ENCODE results near the gene ZNF124. TPM values are rescaled to one million over a fixed set of nuclear protein-coding genes. Genes with fewer than 3 reads are reported as not detected.
"Not testable (repeated sequence)": the region's sequence is repeated elsewhere in the genome, so short reads cannot be mapped to it uniquely, and the experiment has no call there.

Gene ZNF124
- total RNA-seq, 1 experiment from 2014 or later, result 33.8 TPM

DNA sequence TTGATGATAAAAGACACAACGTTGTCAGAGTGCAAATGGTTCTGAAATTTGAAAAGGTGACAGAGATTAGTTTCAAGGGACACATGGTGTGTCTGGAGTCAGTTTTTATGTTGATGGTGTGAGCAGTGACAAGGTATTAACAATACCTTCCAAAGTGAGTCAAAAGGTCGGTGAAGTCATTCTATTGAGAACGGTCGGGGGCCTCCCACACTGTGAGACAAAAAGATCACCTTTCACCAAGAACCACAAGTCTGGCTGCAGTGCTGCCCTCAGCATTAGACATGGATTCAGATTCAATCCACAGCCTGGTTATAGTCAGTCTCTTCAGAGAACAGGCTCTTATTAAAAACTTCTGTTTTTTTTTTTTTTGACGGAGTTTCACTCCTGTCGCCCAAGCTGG, 26.5 kb downstream of the ZNF124 start:
- Mint-ChIP-seq H3K9me3 (peaks cover 43% of the 10 kb centered on the region), H3K4me1 (peaks cover 5% of the 10 kb centered on the region), H3K4me3 (no peak overlapping the region), H3K27me3 (ENCODE audit: low read depth) (no peaks in the 10 kb centered on the region), H3K27ac (no peak overlapping the region), H3K36me3 (peaks cover 67% of the 10 kb centered on the region)
- ATAC-seq, result peak; percentile 57
- TF ChIP-seq, protein P1, sequence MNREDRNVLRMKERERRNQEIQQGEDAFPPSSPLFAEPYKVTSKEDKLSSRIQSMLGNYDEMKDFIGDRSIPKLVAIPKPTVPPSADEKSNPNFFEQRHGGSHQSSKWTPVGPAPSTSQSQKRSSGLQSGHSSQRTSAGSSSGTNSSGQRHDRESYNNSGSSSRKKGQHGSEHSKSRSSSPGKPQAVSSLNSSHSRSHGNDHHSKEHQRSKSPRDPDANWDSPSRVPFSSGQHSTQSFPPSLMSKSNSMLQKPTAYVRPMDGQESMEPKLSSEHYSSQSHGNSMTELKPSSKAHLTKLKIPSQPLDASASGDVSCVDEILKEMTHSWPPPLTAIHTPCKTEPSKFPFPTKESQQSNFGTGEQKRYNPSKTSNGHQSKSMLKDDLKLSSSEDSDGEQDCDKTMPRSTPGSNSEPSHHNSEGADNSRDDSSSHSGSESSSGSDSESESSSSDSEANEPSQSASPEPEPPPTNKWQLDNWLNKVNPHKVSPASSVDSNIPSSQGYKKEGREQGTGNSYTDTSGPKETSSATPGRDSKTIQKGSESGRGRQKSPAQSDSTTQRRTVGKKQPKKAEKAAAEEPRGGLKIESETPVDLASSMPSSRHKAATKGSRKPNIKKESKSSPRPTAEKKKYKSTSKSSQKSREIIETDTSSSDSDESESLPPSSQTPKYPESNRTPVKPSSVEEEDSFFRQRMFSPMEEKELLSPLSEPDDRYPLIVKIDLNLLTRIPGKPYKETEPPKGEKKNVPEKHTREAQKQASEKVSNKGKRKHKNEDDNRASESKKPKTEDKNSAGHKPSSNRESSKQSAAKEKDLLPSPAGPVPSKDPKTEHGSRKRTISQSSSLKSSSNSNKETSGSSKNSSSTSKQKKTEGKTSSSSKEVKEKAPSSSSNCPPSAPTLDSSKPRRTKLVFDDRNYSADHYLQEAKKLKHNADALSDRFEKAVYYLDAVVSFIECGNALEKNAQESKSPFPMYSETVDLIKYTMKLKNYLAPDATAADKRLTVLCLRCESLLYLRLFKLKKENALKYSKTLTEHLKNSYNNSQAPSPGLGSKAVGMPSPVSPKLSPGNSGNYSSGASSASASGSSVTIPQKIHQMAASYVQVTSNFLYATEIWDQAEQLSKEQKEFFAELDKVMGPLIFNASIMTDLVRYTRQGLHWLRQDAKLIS (CRISPR knock-in tag; IDR thresholded peaks at IDR 0.05; ENCODE audit: borderline replicate concordance), result no peak
- ChIA-PET POLR2A (no interaction called here), CTCF (interaction anchor here (1.9 to 2.1 kb wide), 2 partner anchors 14 to 19 kb away, joined by 10 to 15 read pairs; no protein-coding TSS in a partner anchor)
- DNase-seq (ENCODE audit: low spot score), result no peak

- H3K27ac Mint-ChIP-seq; CTCF ChIA-PET; H3K4me3 Mint-ChIP-seq; POLR2A ChIA-PET; ATAC-seq; DNase-seq (ENCODE audit: low spot score); H3K4me1 Mint-ChIP-seq: not testable (repeated sequence)
- H3K9me3 Mint-ChIP-seq, result peaks cover 76% of the 10 kb centered on the region
- peaks cover 78% of the 10 kb centered on the region for H3K36me3 Mint-ChIP-seq
- H3K27me3 Mint-ChIP-seq (ENCODE audit: low read depth), result peaks cover 15% of the 10 kb centered on the region; the same call in 1 of the 2 replicates
These were observed 32.3 kb downstream of the ZNF124 start for GRCh38 chr1:247139557-247139956.

GRCh38 chr1:247131236-247131635, 40.6 kb downstream of the ZNF124 start:
- CTCF ChIA-PET, result interaction anchor here (3.1 kb wide), 1 partner anchor 15 kb away, joined by 10 read pairs; no protein-coding TSS in a partner anchor
- H3K27me3 Mint-ChIP-seq (ENCODE audit: low read depth), result peaks cover 12% of the 10 kb centered on the region; the same call in 1 of the 2 replicates
- peaks cover 63% of the 10 kb centered on the region for H3K36me3 Mint-ChIP-seq
- H3K4me1 Mint-ChIP-seq, result peaks cover 16% of the 10 kb centered on the region
- H3K9me3 Mint-ChIP-seq, result peaks cover 53% of the 10 kb centered on the region
- DNase-seq (ENCODE audit: low spot score) (no peak), ATAC-seq (peak; percentile 37; the same call in 1 of the 2 replicates)
- no peak overlapping the region for H3K27ac Mint-ChIP-seq
- no peak overlapping the region for H3K4me3 Mint-ChIP-seq
- POLR2A ChIA-PET, result no interaction called here
- TF ChIP-seq, protein P2, sequence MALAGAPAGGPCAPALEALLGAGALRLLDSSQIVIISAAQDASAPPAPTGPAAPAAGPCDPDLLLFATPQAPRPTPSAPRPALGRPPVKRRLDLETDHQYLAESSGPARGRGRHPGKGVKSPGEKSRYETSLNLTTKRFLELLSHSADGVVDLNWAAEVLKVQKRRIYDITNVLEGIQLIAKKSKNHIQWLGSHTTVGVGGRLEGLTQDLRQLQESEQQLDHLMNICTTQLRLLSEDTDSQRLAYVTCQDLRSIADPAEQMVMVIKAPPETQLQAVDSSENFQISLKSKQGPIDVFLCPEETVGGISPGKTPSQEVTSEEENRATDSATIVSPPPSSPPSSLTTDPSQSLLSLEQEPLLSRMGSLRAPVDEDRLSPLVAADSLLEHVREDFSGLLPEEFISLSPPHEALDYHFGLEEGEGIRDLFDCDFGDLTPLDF (CRISPR knock-in tag; IDR thresholded peaks at IDR 0.05), result no peak
- TF ChIP-seq SOX15 (CRISPR knock-in tag; IDR thresholded peaks at IDR 0.05), result no peak
- no peak for TF ChIP-seq ZNF219 (CRISPR knock-in tag; IDR thresholded peaks at IDR 0.05; ENCODE audit: borderline replicate concordance)
- TF ChIP-seq JAZF1 (CRISPR knock-in tag; IDR thresholded peaks at IDR 0.05), result no peak
- TF ChIP-seq IRF2 (CRISPR knock-in tag; IDR thresholded peaks at IDR 0.05; ENCODE audit: borderline replicate concordance, low read depth), result no peak
- TF ChIP-seq GTF2I (CRISPR knock-in tag; conservative IDR thresholded peaks at IDR 0.05), result no peak
- no peak for TF ChIP-seq ELF4 (CRISPR knock-in tag; IDR thresholded peaks at IDR 0.05; ENCODE audit: low read depth)
- no peak for TF ChIP-seq SMAD3 (CRISPR knock-in tag; IDR thresholded peaks at IDR 0.05; ENCODE audit: borderline replicate concordance)
- no peak for TF ChIP-seq NFYB (CRISPR knock-in tag; conservative IDR thresholded peaks at IDR 0.05; ENCODE audit: low read depth)
- no peak for TF ChIP-seq PREB (CRISPR knock-in tag; IDR thresholded peaks at IDR 0.05; ENCODE audit: borderline replicate concordance)
- no peak for TF ChIP-seq NR3C1 (CRISPR knock-in tag; conservative IDR thresholded peaks at IDR 0.05; ENCODE audit: low read depth)
- no peak for TF ChIP-seq CBFB (CRISPR knock-in tag; IDR thresholded peaks at IDR 0.05; ENCODE audit: low read depth)
- TF ChIP-seq NFE2L1 (CRISPR knock-in tag; IDR thresholded peaks at IDR 0.05), result no peak
- no peak for TF ChIP-seq TP53 (CRISPR knock-in tag; IDR thresholded peaks at IDR 0.05)
- TF ChIP-seq, protein P3, sequence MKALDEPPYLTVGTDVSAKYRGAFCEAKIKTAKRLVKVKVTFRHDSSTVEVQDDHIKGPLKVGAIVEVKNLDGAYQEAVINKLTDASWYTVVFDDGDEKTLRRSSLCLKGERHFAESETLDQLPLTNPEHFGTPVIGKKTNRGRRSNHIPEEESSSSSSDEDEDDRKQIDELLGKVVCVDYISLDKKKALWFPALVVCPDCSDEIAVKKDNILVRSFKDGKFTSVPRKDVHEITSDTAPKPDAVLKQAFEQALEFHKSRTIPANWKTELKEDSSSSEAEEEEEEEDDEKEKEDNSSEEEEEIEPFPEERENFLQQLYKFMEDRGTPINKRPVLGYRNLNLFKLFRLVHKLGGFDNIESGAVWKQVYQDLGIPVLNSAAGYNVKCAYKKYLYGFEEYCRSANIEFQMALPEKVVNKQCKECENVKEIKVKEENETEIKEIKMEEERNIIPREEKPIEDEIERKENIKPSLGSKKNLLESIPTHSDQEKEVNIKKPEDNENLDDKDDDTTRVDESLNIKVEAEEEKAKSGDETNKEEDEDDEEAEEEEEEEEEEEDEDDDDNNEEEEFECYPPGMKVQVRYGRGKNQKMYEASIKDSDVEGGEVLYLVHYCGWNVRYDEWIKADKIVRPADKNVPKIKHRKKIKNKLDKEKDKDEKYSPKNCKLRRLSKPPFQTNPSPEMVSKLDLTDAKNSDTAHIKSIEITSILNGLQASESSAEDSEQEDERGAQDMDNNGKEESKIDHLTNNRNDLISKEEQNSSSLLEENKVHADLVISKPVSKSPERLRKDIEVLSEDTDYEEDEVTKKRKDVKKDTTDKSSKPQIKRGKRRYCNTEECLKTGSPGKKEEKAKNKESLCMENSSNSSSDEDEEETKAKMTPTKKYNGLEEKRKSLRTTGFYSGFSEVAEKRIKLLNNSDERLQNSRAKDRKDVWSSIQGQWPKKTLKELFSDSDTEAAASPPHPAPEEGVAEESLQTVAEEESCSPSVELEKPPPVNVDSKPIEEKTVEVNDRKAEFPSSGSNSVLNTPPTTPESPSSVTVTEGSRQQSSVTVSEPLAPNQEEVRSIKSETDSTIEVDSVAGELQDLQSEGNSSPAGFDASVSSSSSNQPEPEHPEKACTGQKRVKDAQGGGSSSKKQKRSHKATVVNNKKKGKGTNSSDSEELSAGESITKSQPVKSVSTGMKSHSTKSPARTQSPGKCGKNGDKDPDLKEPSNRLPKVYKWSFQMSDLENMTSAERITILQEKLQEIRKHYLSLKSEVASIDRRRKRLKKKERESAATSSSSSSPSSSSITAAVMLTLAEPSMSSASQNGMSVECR (CRISPR knock-in tag; IDR thresholded peaks at IDR 0.05; ENCODE audit: borderline replicate concordance), result no peak
- no peak for TF ChIP-seq MYBL2 (CRISPR knock-in tag; IDR thresholded peaks at IDR 0.05)
- TF ChIP-seq, protein P4, sequence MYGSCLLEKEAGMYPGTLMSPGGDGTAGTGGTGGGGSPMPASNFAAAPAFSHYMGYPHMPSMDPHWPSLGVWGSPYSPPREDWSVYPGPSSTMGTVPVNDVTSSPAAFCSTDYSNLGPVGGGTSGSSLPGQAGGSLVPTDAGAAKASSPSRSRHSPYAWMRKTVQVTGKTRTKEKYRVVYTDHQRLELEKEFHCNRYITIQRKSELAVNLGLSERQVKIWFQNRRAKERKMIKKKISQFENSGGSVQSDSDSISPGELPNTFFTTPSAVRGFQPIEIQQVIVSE (CRISPR knock-in tag; IDR thresholded peaks at IDR 0.05; ENCODE audit: borderline replicate concordance), result no peak
- no peak for TF ChIP-seq SMAD4 (CRISPR knock-in tag; IDR thresholded peaks at IDR 0.05)
- no peak for TF ChIP-seq PRRX2 (CRISPR knock-in tag; IDR thresholded peaks at IDR 0.05)

All from WTC11 (cell line).